ENCODE data around the gene ADAMTS2.

- TF ChIP-seq, protein P1, sequence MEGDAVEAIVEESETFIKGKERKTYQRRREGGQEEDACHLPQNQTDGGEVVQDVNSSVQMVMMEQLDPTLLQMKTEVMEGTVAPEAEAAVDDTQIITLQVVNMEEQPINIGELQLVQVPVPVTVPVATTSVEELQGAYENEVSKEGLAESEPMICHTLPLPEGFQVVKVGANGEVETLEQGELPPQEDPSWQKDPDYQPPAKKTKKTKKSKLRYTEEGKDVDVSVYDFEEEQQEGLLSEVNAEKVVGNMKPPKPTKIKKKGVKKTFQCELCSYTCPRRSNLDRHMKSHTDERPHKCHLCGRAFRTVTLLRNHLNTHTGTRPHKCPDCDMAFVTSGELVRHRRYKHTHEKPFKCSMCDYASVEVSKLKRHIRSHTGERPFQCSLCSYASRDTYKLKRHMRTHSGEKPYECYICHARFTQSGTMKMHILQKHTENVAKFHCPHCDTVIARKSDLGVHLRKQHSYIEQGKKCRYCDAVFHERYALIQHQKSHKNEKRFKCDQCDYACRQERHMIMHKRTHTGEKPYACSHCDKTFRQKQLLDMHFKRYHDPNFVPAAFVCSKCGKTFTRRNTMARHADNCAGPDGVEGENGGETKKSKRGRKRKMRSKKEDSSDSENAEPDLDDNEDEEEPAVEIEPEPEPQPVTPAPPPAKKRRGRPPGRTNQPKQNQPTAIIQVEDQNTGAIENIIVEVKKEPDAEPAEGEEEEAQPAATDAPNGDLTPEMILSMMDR (IDR thresholded peaks at IDR 0.05): no peak
- TF ChIP-seq EZH2phosphoT487 (IDR thresholded peaks at IDR 0.05) (no peak), EZH2 (IDR thresholded peaks at IDR 0.05) (no peak)
Observed at GRCh38 chr5:179134511-179134910, 210.8 kb downstream of the ADAMTS2 start.

All from neural progenitor cell (in vitro differentiated cells).